Type B pancreatic cell (in vitro differentiated cells): ENCODE results near the gene MYO1F. TPM values are rescaled to one million over a fixed set of nuclear protein-coding genes. Genes with fewer than 3 reads are reported as not detected.

ENCODE experiments used
- DNase-seq: peaks from one replicate; pipeline ENCODE4 v3.0.0; 2021; ENCODE audit warnings: mixed read lengths; ENCODE audit not compliant: unreplicated experiment; ENCODE audit errors: extremely low spot score
- H3K27ac Mint-ChIP-seq: 2 replicates; pipeline ENCODE4 v1.8.0; 2021; ENCODE audit warnings: mild to moderate bottlenecking, mixed read lengths
- H3K27me3 Mint-ChIP-seq: 2 replicates; pipeline ENCODE4 v1.8.0; 2021; ENCODE audit warnings: mixed read lengths
- H3K36me3 Mint-ChIP-seq: 2 replicates; pipeline ENCODE4 v1.8.0; 2021; ENCODE audit warnings: mixed read lengths
- H3K4me1 Mint-ChIP-seq: one replicate; pipeline ENCODE4 v1.8.0; 2021; ENCODE audit warnings: mixed read lengths; ENCODE audit not compliant: unreplicated experiment
- H3K4me3 Mint-ChIP-seq: 2 replicates; pipeline ENCODE4 v1.8.0; 2021; ENCODE audit warnings: mild to moderate bottlenecking, mixed read lengths
- H3K9me3 Mint-ChIP-seq: 2 replicates; pipeline ENCODE4 v1.8.0; 2021; ENCODE audit warnings: mixed read lengths
- CTCF ChIP-seq: fragments of 200-600 bp; sonication (generic); conservative IDR thresholded peaks from 2 replicates; pipeline ENCODE4 v1.5.0; 2021; ENCODE audit warnings: antibody characterized with exemption, mild to moderate bottlenecking
- total RNA-seq: library from RNA; stranded (reverse); gene quantifications from 2 replicates; pipeline ENCODE4 v1.2.1, GENCODE V29; 2021; ENCODE audit warnings: low replicate concordance

The MYO1F gene
- total RNA-seq, 1 donor from 2014 or later, result 0.14 TPM

GRCh38 chr19:8481201-8481600 lies 96.0 kb downstream of the MYO1F start:
- Mint-ChIP-seq H3K36me3 (peaks cover 23% of the 10 kb centered on the region), H3K27ac (peak overlapping the region; percentile 74), H3K9me3 (no peaks in the 10 kb centered on the region), H3K4me3 (no peak overlapping the region), H3K4me1 (peaks cover 15% of the 10 kb centered on the region), H3K27me3 (no peaks in the 10 kb centered on the region)
- DNase-seq, result no peak
- TF ChIP-seq CTCF, result no peak

- H3K27ac Mint-ChIP-seq, result peak overlapping the region; percentile 48
- no peak for TF ChIP-seq CTCF
- H3K36me3 Mint-ChIP-seq, result peaks cover 30% of the 10 kb centered on the region
- H3K9me3 Mint-ChIP-seq, result no peaks in the 10 kb centered on the region
- H3K4me3 Mint-ChIP-seq, result no peak overlapping the region
- DNase-seq, result no peak
- H3K4me1 Mint-ChIP-seq, result peaks cover 19% of the 10 kb centered on the region
- H3K27me3 Mint-ChIP-seq, result no peaks in the 10 kb centered on the region
These were observed 98.6 kb downstream of the MYO1F start for GRCh38 chr19:8478598-8478997.

GRCh38 chr19:8477889-8478288 lies 99.4 kb downstream of the MYO1F start:
- Mint-ChIP-seq H3K27me3 (no peaks in the 10 kb centered on the region), H3K9me3 (no peaks in the 10 kb centered on the region), H3K27ac (peak overlapping the region; percentile 52), H3K4me1 (peaks cover 19% of the 10 kb centered on the region), H3K36me3 (peaks cover 30% of the 10 kb centered on the region), H3K4me3 (no peak overlapping the region)
- TF ChIP-seq CTCF, result no peak
- DNase-seq, result no peak

GRCh38 chr19:8476524-8476923 lies 100.7 kb downstream of the MYO1F start:
- no peak overlapping the region for H3K4me3 Mint-ChIP-seq
- DNase-seq, result no peak
- peak overlapping the region; percentile 53 for H3K27ac Mint-ChIP-seq
- H3K27me3 Mint-ChIP-seq, result no peaks in the 10 kb centered on the region
- no peak for TF ChIP-seq CTCF
- H3K36me3 Mint-ChIP-seq, result peaks cover 29% of the 10 kb centered on the region
- H3K4me1 Mint-ChIP-seq, result peaks cover 18% of the 10 kb centered on the region
- H3K9me3 Mint-ChIP-seq, result no peaks in the 10 kb centered on the region

- Mint-ChIP-seq H3K4me1 (peaks cover 8% of the 10 kb centered on the region), H3K27me3 (no peaks in the 10 kb centered on the region), H3K27ac (no peak overlapping the region), H3K36me3 (peaks cover 32% of the 10 kb centered on the region), H3K4me3 (no peak overlapping the region), H3K9me3 (no peaks in the 10 kb centered on the region)
- TF ChIP-seq CTCF, result no peak
- no peak for DNase-seq
These were observed 102.2 kb downstream of the MYO1F start for GRCh38 chr19:8475005-8475404.
